ENCODE measurements around the gene AIP. TPM values are rescaled to one million over a fixed set of nuclear protein-coding genes. Genes with fewer than 3 reads are reported as not detected.

Gene AIP
- total and polyA plus RNA-seq, 2 of the 8 experiments (the other 6 are each of a cell fraction or from before 2014, with no cell fraction given): 29.8 to 54.4 TPM

GRCh38 chr11:67534070-67534679, 51.3 kb downstream of the AIP start (continued):
- TF ChIP-seq JUN (IDR thresholded peaks at IDR 0.05; ENCODE audit: low read depth, low read length): no peak
- TF ChIP-seq BCL11A (IDR thresholded peaks at IDR 0.05; ENCODE audit: low read depth in 2 of 2, low read length in 2 of 2): no peak
- TF ChIP-seq JUND (IDR thresholded peaks at IDR 0.05; ENCODE audit: low read length): no peak
- no peak for TF ChIP-seq CBX5 (IDR thresholded peaks at IDR 0.05; ENCODE audit: low read depth, low read length)
- no peak for TF ChIP-seq SUZ12 (IDR thresholded peaks at IDR 0.05; ENCODE audit: low read length)
- TF ChIP-seq TAF1 (IDR thresholded peaks at IDR 0.05; ENCODE audit: low read depth, low read length): no peak

Measured in H1 (cell line).